ENCODE data around the gene SLC30A3.
"Not testable (repeated sequence)": the region's sequence is repeated elsewhere in the genome, so short reads cannot be mapped to it uniquely, and the experiment has no call there.

SLC30A3 gene

GRCh38 chr2:27280826-27281225 is 18.0 kb upstream of the SLC30A3 start:
- H3K27me3 ChIP-seq (replicated peaks; ENCODE audit: insufficient read depth, low read length) = no peaks in the 10 kb centered on the region
- no peaks in the 10 kb centered on the region for H3K9me2 ChIP-seq (replicated peaks; ENCODE audit: insufficient read depth, low read length)
- no peaks in the 10 kb centered on the region for H3K79me2 ChIP-seq (ENCODE audit: low read length)
- H4K20me1 ChIP-seq (ENCODE audit: insufficient read depth, low read length) = no peaks in the 10 kb centered on the region
- no peak overlapping the region for H2AFZ ChIP-seq (ENCODE audit: low read length)
- no peak for DNase-seq
- H3K4me3 ChIP-seq (ENCODE audit: low read length) = no peak overlapping the region
- H3K9ac ChIP-seq (ENCODE audit: low read length) = no peak overlapping the region
- no peak overlapping the region for H3K4me2 ChIP-seq (ENCODE audit: low read depth, low read length)
- no peaks in the 10 kb centered on the region for H3F3A ChIP-seq (ENCODE audit: insufficient read depth, low read length)
- no peak for TF ChIP-seq EZH2phosphoT487 (IDR thresholded peaks at IDR 0.05; ENCODE audit: low read length)
- no peak for TF ChIP-seq EZH2 (optimal IDR thresholded peaks at IDR 0.05; ENCODE audit: low read depth, low read length)
- H3K27ac ChIP-seq (ENCODE audit: low read length) = no peak overlapping the region
- H3K4me1 ChIP-seq (ENCODE audit: low read length) = no peaks in the 10 kb centered on the region
- no peaks in the 10 kb centered on the region for H3K9me3 ChIP-seq (replicated peaks; ENCODE audit: insufficient read depth, low read length)
- no peaks in the 10 kb centered on the region for H3K36me3 ChIP-seq (replicated peaks; ENCODE audit: insufficient read depth, low read length)

GRCh38 chr2:27278010-27278409 is 15.2 kb upstream of the SLC30A3 start:
- Histone ChIP-seq H3K4me2 (ENCODE audit: low read depth, low read length) (no peak overlapping the region), H3K4me1 (ENCODE audit: low read length) (no peaks in the 10 kb centered on the region), H3K27me3 (replicated peaks; ENCODE audit: insufficient read depth, low read length) (no peaks in the 10 kb centered on the region), H3K9me2 (replicated peaks; ENCODE audit: insufficient read depth, low read length) (no peaks in the 10 kb centered on the region), H3F3A (ENCODE audit: insufficient read depth, low read length) (no peaks in the 10 kb centered on the region), H3K9ac (ENCODE audit: low read length) (no peak overlapping the region), H3K4me3 (ENCODE audit: low read length) (no peak overlapping the region), H3K79me2 (ENCODE audit: low read length) (no peaks in the 10 kb centered on the region), H2AFZ (ENCODE audit: low read length) (no peak overlapping the region), H3K27ac (ENCODE audit: low read length) (no peak overlapping the region), H3K9me3 (replicated peaks; ENCODE audit: insufficient read depth, low read length) (no peaks in the 10 kb centered on the region), H4K20me1 (ENCODE audit: insufficient read depth, low read length) (no peaks in the 10 kb centered on the region), H3K36me3 (replicated peaks; ENCODE audit: insufficient read depth, low read length) (no peaks in the 10 kb centered on the region)
- TF ChIP-seq EZH2 (optimal IDR thresholded peaks at IDR 0.05; ENCODE audit: low read depth, low read length) (no peak), CTCF (IDR thresholded peaks at IDR 0.05; ENCODE audit: low read length) (no peak), EZH2phosphoT487 (IDR thresholded peaks at IDR 0.05; ENCODE audit: low read length) (no peak)
- no peak for DNase-seq

- H4K20me1 ChIP-seq (ENCODE audit: insufficient read depth, low read length) = no peaks in the 10 kb centered on the region
- no peaks in the 10 kb centered on the region for H3K9me2 ChIP-seq (replicated peaks; ENCODE audit: insufficient read depth, low read length)
- no peak within 1 kb of the TSS for H3K4me2 ChIP-seq (ENCODE audit: low read depth, low read length)
- H3K4me3 ChIP-seq (ENCODE audit: low read length) = no peak within 1 kb of the TSS
- TF ChIP-seq EZH2 (optimal IDR thresholded peaks at IDR 0.05; ENCODE audit: low read depth, low read length) (no peak), CTCF (IDR thresholded peaks at IDR 0.05; ENCODE audit: low read length) (no peak), EZH2phosphoT487 (IDR thresholded peaks at IDR 0.05; ENCODE audit: low read length) (no peak)
- H3K27me3 ChIP-seq (replicated peaks; ENCODE audit: insufficient read depth, low read length) = no peaks in the 10 kb centered on the region
- DNase-seq = no peak
- no peak within 1 kb of the TSS for H3K27ac ChIP-seq (ENCODE audit: low read length)
- no peaks in the 10 kb centered on the region for H3K79me2 ChIP-seq (ENCODE audit: low read length)
- no peaks in the 10 kb centered on the region for H3K36me3 ChIP-seq (replicated peaks; ENCODE audit: insufficient read depth, low read length)
- no peak within 1 kb of the TSS for H3K9ac ChIP-seq (ENCODE audit: low read length)
- no peaks in the 10 kb centered on the region for H3K4me1 ChIP-seq (ENCODE audit: low read length)
- no peak within 1 kb of the TSS for H2AFZ ChIP-seq (ENCODE audit: low read length)
- no peaks in the 10 kb centered on the region for H3F3A ChIP-seq (ENCODE audit: insufficient read depth, low read length)
- no peaks in the 10 kb centered on the region for H3K9me3 ChIP-seq (replicated peaks; ENCODE audit: insufficient read depth, low read length)
Measured at GRCh38 chr2:27275211-27276150, 12.6 kb upstream of the SLC30A3 start, which contains the start of gene DNAJC5G. Gene DNAJC5G (plus strand): TSS chr2:27275433. CDS start chr2:27276729, 1,296 bp downstream.

- H3K4me1 ChIP-seq (ENCODE audit: low read length); H4K20me1 ChIP-seq (ENCODE audit: insufficient read depth, low read length); H3K4me2 ChIP-seq (ENCODE audit: low read depth, low read length); DNase-seq; H3K9ac ChIP-seq (ENCODE audit: low read length); H3K4me3 ChIP-seq (ENCODE audit: low read length); H3K27ac ChIP-seq (ENCODE audit: low read length); H3K9me3 ChIP-seq (replicated peaks; ENCODE audit: insufficient read depth, low read length); H3K79me2 ChIP-seq (ENCODE audit: low read length); H3K27me3 ChIP-seq (replicated peaks; ENCODE audit: insufficient read depth, low read length); H3F3A ChIP-seq (ENCODE audit: insufficient read depth, low read length); H2AFZ ChIP-seq (ENCODE audit: low read length); H3K9me2 ChIP-seq (replicated peaks; ENCODE audit: insufficient read depth, low read length); H3K36me3 ChIP-seq (replicated peaks; ENCODE audit: insufficient read depth, low read length): not testable (repeated sequence)
Measured at GRCh38 chr2:27272537-27273522, 10.0 kb upstream of the SLC30A3 start.

All from MM.1S (cell line).